ENCODE measurements around the gene C5orf15. TPM values are rescaled to one million over a fixed set of nuclear protein-coding genes. Genes with fewer than 3 reads are reported as not detected.
"Not testable (repeated sequence)": the region's sequence is repeated elsewhere in the genome, so short reads cannot be mapped to it uniquely, and the experiment has no call there.

The C5orf15 gene
- total RNA-seq, 1 donor from 2014 or later, result 41.7 TPM

DNA sequence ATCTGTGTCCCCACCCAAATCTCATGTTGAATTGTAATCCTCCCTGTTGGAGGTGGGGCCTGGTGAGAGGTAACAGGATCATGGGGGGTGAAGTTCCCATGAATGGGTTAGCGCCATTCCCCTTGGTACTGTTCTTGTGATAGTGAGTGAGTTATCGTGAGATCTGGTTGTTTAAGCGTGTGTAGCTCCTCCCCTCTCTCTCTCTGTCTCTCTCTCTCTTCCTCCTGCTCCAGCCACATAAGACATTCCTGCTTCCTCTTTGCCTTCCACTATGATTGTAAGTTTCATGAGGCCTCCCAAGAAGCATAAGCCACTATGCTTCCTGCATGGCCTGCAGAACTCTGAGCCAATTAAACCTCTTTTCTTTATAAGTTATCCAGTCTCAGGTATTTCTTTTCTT lies 28.8 kb downstream of the C5orf15 start:
- no peak overlapping the region for H3K27ac Mint-ChIP-seq (ENCODE audit: unreplicated experiment)

DNA sequence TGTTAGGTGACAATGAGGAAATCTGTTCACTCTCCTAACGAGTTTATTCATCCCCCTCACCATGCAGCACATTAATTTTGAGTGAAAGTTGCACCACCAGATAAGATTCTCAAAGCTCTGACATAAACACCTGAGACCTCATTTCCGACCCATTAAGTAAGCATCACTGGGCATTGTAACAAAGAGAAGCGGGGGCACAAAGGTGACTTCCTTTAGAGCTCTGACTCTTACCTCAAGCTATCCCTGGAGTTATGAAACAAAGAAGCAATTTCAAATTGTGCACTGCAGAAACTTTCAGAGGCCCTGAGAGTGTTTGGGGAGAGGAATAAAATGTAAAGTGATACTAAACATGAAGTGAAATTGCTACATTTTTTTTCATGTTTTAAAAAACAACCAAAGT lies 29.5 kb downstream of the C5orf15 start:
- Mint-ChIP-seq H3K27me3 (ENCODE audit: low read depth) (no peaks in the 10 kb centered on the region), H3K27ac (ENCODE audit: unreplicated experiment) (no peak overlapping the region), H3K9me3 (ENCODE audit: low read depth) (no peaks in the 10 kb centered on the region), H3K4me3 (ENCODE audit: unreplicated experiment) (no peak overlapping the region), H3K4me1 (ENCODE audit: low read depth) (peaks cover 3% of the 10 kb centered on the region), H3K36me3 (ENCODE audit: low read depth) (no peaks in the 10 kb centered on the region)
- DNase-seq (ENCODE audit: low spot score), result no peak
- TF ChIP-seq, protein P1, sequence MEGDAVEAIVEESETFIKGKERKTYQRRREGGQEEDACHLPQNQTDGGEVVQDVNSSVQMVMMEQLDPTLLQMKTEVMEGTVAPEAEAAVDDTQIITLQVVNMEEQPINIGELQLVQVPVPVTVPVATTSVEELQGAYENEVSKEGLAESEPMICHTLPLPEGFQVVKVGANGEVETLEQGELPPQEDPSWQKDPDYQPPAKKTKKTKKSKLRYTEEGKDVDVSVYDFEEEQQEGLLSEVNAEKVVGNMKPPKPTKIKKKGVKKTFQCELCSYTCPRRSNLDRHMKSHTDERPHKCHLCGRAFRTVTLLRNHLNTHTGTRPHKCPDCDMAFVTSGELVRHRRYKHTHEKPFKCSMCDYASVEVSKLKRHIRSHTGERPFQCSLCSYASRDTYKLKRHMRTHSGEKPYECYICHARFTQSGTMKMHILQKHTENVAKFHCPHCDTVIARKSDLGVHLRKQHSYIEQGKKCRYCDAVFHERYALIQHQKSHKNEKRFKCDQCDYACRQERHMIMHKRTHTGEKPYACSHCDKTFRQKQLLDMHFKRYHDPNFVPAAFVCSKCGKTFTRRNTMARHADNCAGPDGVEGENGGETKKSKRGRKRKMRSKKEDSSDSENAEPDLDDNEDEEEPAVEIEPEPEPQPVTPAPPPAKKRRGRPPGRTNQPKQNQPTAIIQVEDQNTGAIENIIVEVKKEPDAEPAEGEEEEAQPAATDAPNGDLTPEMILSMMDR (IDR thresholded peaks at IDR 0.05), result no peak

More for the DNA sequence above, 28.8 kb downstream of the C5orf15 start:
- TF ChIP-seq, protein P1 (IDR thresholded peaks at IDR 0.05), result no peak
- Mint-ChIP-seq H3K4me3 (ENCODE audit: unreplicated experiment) (no peak overlapping the region), H3K9me3 (ENCODE audit: low read depth) (no peaks in the 10 kb centered on the region), H3K27me3 (ENCODE audit: low read depth) (no peaks in the 10 kb centered on the region), H3K4me1 (ENCODE audit: low read depth) (peaks cover 3% of the 10 kb centered on the region), H3K36me3 (ENCODE audit: low read depth) (no peaks in the 10 kb centered on the region)
- no peak for DNase-seq (ENCODE audit: low spot score)

DNA sequence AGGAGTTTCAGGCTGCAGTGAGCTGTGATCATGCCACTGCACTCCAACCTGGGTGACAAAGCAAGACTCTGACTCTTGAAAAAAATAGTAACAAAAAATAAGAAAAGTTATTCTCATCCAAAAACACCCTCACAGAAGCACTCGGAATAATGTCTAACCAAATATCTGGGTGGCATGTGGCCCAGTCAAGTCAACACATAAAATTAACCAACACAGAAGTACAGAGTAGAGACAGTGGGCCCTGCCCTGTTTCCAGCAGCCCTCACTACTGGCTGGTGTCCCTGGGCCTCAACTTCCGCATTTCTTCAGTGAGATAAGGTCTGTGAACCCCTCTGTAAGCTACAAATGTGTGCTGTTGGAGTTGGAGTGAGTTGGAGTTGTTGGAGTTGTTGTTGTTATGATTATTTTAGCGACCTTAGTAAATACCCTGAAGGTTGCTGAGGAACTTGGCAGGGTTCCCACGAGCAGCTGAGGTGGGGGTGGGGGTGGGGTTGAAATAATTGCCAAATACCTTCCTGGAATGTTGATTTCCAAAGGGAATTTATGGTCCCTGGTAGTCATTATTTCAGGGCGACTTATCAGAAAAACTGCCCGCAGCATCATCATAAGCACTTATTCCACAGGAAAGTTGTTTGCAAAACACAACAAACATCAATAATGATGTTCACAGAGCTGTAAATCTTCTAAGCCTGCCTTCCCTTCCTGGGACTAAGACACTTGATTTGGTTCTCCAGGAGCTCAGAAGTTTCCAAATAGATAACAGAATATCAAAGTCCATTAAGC lies 30.2 kb downstream of the C5orf15 start:
- Mint-ChIP-seq H3K27me3 (ENCODE audit: low read depth) (no peaks in the 10 kb centered on the region), H3K9me3 (ENCODE audit: low read depth) (no peaks in the 10 kb centered on the region), H3K4me1 (ENCODE audit: low read depth) (peaks cover 3% of the 10 kb centered on the region), H3K4me3 (ENCODE audit: unreplicated experiment) (no peak overlapping the region), H3K27ac (ENCODE audit: unreplicated experiment) (no peak overlapping the region), H3K36me3 (ENCODE audit: low read depth) (no peaks in the 10 kb centered on the region)
- no peak for DNase-seq (ENCODE audit: low spot score)
- TF ChIP-seq, protein P1 (IDR thresholded peaks at IDR 0.05), result no peak

DNA sequence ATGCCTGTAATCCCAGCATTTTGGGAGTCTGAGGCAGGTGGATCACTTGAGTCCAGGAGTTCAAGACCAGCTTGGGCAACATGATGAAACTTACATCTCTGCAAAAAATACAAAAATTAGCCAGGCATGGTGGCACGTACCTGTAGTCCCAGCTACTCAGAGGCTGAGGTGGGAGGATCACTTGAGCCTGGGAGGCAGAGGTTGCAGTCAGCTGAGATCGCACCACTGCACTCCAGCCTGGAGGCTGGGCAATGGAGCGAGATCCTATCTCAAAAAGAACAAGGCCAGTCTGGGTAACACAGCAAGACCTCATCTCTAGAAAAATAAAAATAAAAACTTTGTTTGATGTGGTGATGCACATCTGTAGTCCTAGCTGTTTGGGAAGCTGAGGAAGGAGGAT lies 30.8 kb downstream of the C5orf15 start:
- not testable (repeated sequence) for H3K4me1 Mint-ChIP-seq (ENCODE audit: low read depth); H3K27me3 Mint-ChIP-seq (ENCODE audit: low read depth); H3K4me3 Mint-ChIP-seq (ENCODE audit: unreplicated experiment); H3K27ac Mint-ChIP-seq (ENCODE audit: unreplicated experiment); DNase-seq (ENCODE audit: low spot score); H3K36me3 Mint-ChIP-seq (ENCODE audit: low read depth); H3K9me3 Mint-ChIP-seq (ENCODE audit: low read depth)

DNA sequence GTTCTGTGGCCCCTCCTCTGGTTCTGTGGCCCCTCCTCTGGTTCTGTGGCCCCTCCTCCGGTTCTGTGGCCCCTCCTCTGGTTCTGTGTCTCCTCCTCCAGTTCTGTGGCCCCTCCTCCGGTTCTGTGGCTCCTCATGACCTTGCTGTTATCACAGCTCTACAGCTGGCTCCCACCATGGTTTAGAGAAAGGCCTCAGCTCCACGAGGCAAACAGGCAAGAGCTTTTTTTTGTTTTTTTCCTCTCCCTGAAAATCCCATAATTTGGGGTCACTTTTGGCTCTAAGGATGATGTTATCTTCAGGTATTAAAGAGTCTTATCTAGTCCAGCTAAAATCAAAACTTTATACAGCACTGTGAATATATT lies 31.8 kb downstream of the C5orf15 start:
- H3K27me3 Mint-ChIP-seq (ENCODE audit: low read depth), result no peaks in the 10 kb centered on the region
- TF ChIP-seq, protein P1 (IDR thresholded peaks at IDR 0.05), result no peak
- H3K4me1 Mint-ChIP-seq (ENCODE audit: low read depth), result peaks cover 3% of the 10 kb centered on the region
- no peak overlapping the region for H3K4me3 Mint-ChIP-seq (ENCODE audit: unreplicated experiment)
- DNase-seq (ENCODE audit: low spot score), result no peak
- no peaks in the 10 kb centered on the region for H3K36me3 Mint-ChIP-seq (ENCODE audit: low read depth)
- H3K9me3 Mint-ChIP-seq (ENCODE audit: low read depth), result no peaks in the 10 kb centered on the region
- H3K27ac Mint-ChIP-seq (ENCODE audit: unreplicated experiment), result no peak overlapping the region

DNA sequence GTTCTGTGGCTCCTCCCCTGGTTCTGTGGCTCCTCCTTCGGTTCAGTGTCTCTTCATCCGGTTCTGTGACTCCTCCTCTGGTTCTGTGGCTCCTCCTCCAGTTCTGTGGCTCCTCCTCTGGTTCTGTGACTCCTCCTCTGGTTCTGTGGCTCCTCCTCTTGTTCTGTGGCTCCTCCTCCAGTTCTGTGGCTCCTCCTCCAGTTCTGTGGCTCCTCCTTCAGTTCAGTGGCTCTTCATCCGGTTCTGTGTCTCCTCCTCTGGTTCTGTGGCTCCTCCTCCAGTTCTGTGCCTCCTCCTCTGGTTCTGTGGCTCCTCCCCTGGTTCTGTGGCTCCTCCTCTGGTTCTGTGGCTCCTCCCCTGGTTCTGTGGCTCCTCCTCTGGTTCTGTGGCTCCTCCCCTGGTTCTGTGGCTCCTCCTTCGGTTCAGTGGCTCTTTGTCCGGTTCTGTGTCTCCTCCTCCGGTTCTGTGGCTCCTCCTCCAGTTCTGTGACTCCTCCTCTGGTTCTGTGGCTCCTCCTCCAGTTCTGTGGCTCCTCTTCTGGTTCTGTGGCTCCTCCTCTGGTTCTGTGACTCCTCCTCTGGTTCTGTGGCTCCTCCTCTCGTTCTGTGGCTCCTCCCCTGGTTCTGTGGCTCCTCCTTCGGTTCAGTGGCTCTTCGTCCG lies 32.3 kb downstream of the C5orf15 start:
- not testable (repeated sequence) for H3K9me3 Mint-ChIP-seq (ENCODE audit: low read depth); H3K27me3 Mint-ChIP-seq (ENCODE audit: low read depth); H3K36me3 Mint-ChIP-seq (ENCODE audit: low read depth); H3K4me3 Mint-ChIP-seq (ENCODE audit: unreplicated experiment); H3K4me1 Mint-ChIP-seq (ENCODE audit: low read depth); H3K27ac Mint-ChIP-seq (ENCODE audit: unreplicated experiment); DNase-seq (ENCODE audit: low spot score)

Measured in chondrocyte (in vitro differentiated cells).